GM21423 (cell line): ENCODE measurements around the gene PON1.
A peak's percentile ranks its signal among the peaks of the same experiment; 100 is the strongest.

Source experiments
- ATAC-seq: cut with Tn5 transposase; IDR thresholded peaks from one replicate; pipeline ENCODE4 v1.9.1; 2021; ENCODE audit warnings: mild to moderate bottlenecking, moderate library complexity; ENCODE audit not compliant: unreplicated experiment

Gene PON1

DNA sequence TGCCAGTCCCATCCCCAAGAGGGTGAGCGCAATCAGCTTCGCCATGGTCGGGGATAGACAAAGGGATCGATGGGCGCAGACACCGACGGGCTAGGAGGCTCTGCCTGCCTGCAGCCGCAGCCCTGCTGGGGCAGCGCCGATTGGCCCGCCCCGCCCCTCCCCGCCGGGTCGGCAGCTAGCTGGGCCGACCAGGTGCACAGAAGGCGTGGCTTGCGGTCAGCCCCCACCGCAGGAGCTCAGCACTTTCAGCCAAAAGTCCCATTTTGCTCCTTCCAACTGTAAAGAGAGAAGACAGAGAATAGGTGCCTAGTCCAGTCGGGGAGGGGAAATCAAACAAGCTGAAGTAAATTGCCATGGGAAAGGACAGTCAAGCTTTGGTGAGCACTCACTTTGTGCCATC lies at the start of gene PON1:
Gene PON1 (minus strand): TSS at position 102 of the 400 bp plus-strand sequence. CDS start 57 bp downstream, at position 45.
- peak; percentile 56 for ATAC-seq

- ATAC-seq = no peak
Observed at GRCh38 chr7:95373323-95373722, 49.0 kb upstream of the PON1 start.

DNA sequence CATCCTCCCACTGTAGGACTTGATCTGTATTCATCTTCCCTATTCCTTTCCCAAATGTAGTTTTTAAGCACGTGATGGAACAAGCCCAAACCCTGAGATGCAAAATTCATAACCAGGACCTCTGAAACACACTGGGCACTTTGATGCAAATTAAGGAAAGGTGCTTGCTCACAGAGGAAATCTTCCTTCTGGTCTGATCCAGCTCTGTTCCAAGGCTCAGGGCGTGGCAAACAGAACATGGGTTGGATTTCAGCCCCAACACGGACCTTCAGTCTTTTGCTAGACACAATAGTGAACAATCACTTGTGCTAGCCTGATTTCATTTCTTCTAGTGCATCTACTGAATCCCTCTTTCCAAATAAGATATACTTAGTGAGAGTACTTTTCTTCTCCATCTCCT lies 43.9 kb upstream of the PON1 start:
- no peak for ATAC-seq

GRCh38 chr7:95367606-95368005 lies 43.3 kb upstream of the PON1 start:
- ATAC-seq = no peak

DNA sequence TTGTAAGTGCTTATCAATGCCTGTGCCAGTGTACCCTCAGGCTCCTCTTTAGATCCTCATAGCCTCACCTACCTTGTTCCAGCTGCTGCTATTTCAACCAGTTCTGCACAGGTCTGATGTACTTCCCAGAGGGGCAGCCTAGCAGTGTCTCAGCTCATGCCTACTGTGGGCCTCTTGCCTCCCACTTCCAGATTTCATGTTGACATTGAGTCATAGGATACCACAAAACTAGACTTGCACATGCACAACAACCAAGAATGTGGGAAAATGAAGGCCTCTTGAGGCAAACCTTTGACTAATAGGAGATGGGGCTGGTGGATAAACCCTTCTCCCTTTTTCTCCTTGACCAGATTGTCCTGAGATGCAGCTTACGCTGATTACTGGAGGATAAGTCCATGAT lies 40.8 kb upstream of the PON1 start:
- no peak for ATAC-seq

GRCh38 chr7:95357623-95358022 lies 33.3 kb upstream of the PON1 start:
- no peak for ATAC-seq

- no peak for ATAC-seq
Observed at GRCh38 chr7:95342642-95343307, 18.4 kb upstream of the PON1 start.

GRCh38 chr7:95342029-95342428 lies 17.7 kb upstream of the PON1 start:
- no peak for ATAC-seq

DNA sequence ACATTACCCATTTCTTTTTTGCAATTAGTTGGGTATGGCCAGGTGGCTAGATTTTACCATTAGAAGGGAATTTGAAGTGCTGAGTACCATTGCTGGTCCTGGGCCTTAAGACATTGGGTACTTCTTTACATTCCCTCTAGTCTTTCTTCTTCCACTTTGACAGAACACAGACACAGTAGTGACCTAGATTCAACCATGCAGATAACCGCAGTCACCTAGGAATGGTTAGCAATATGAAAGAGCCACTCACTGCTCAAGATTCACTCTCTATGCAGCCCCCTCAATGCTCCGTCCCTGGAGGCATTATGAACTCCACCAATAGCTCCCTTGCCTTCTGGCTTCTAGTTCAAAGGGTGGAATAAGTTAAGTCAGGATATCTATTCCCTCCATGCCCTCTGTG lies 16.2 kb upstream of the PON1 start:
- no peak for ATAC-seq

GRCh38 chr7:95338832-95339231 lies 14.5 kb upstream of the PON1 start:
- no peak for ATAC-seq

DNA sequence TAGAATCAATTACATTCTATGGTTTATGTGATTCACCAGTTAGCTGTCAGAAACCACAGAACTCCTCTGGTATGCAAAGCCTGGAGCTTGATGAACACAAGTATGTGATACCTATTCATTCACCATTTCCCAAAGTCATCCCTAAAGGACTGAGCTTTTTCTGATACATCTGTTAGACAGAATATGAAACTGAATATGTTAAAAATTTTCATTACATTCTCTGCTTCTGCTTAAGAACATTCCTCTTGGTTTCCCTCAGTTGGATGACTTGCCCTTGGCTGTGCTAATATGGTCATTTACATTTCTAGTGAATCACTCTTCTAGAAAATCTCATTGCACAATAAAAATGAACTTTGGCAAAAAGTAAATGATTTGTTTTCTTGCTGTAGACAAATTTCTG lies 10.8 kb upstream of the PON1 start:
- no peak for ATAC-seq

- no peak for ATAC-seq
Observed at GRCh38 chr7:95334447-95334846, 10.1 kb upstream of the PON1 start.

GRCh38 chr7:95330961-95331337 lies 6.6 kb upstream of the PON1 start:
- peak; percentile 28 for ATAC-seq

- peak; percentile 98 for ATAC-seq
Observed at GRCh38 chr7:95330204-95330960, 6.0 kb upstream of the PON1 start.

DNA sequence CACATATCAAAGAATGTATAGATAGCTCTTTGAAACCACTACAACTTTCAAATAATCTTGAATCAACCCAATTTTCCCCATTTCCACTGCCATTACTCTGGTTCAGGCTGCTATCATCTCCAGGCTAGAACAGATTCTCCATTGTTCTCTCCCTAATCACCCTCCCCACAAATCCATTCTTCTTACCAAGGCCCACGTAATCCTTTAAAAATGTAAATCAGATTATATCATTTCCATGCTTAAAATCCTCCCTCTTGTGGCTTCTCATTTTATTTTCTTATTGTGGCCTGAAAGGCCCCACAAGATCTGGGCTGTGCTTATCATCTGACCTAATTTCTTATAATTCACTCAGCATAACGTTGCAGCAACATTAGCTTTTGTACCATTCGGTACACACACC lies 3.0 kb upstream of the PON1 start:
- ATAC-seq = no peak

DNA sequence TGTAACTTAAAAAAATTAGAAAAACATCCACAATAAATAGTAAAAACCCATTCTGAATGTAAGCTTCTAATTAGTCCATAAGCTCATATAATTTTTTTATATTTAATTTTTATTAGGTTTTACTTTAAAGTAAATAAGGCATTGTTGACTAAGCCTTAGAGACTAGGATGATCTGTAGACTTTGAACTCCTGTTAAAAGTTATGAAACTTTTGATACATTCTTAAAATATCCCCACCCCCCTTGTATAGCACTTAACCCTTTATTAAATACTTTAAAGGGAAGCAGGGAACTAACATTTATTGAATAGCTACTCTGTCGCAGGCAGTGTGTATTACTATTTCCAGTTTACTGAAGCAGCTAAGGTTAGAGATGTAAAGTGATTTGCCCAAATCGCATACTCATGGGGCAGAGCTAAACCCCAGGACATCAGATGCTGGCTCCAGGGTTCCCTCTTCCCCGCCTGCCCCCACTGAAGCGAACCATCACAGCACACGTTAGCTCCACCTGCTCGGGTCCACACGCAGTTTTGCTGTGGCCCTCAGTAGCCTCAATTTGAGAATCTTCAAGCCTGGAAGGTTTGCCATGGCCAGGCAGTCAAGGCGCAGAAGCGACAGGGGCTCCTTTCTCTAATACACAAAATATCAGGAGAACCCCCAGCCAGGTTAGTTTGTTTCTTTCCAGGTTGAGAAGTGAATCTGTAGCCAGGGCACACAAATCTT lies 762 bp downstream of the PON1 start:
- no peak for ATAC-seq

DNA sequence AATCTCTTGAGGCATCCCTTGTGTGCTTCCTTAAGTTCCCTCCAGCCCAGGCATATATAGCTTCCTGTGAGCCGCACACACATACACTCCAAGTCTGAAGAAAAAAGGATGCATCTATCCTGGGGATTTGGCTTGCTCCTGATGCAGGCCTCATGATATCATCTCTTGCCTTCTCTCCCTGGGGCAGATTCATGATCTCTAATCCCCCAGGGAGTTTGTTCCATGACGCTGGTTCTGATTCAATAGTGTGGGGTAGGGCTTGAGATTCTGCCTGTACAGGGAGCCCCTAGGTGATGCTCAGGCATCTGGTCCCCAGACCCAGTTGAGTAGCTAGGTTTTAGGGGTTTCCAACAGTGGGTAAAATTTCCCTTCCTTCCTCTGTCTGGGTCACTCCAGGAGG lies 1.5 kb downstream of the PON1 start:
- no peak for ATAC-seq

- ATAC-seq = no peak
Observed at GRCh38 chr7:95322396-95322795, 1.9 kb downstream of the PON1 start.

DNA sequence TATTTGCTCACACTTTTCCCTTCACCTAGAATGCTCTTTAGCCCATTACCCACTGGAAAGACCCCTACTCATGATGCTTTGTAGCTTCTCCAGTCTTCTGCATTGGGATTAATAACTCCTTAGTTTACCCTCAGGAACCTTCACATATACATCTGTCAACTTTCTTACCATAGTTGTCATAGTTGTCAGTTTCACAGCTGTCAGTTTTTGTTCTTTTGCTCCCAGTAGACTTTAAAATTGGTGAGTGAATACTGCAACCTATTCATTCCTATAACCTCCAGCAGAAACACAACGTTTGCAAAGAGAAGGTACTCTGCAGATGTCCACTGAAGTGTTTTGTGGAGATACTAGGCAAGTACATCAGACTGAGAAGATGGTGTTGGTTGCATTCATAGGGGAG lies 2.6 kb downstream of the PON1 start:
- no peak for ATAC-seq

DNA sequence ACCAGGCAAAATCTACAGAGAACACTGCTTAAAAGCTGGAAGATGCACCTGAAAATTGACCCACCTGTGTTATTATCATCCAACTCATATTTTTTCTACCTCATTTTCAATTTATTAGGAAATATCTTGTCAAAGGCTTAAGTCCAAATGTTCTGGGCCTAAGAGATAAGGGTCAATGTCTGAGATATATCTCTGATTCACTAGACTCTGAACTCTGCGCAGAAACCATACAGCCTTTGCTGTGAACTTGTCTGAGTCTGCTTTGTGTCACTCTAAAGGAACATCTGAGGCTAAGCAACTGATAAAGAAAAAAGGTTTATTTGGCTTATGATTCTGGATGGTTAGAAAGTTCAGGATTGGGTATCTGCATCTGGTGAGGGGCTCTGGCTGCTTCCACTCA lies 3.7 kb downstream of the PON1 start:
- ATAC-seq = no peak

DNA sequence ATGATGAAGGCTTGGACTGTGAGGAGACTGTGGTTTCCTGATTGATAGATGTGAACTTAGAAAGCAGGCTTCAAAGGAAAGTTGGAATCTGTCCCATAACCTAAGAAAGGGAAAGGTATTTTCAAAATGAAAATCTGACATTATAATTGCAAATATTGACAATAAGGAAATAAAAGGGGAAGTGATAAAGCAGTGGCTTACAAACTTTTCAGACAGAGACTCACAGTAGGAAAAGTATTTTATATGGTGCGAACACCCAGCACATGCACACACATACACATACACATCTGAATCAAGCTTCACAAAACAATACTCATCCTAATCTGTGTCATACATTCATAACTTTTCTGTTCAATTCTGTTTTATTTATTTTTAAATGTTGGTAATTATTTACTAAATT lies 4.8 kb downstream of the PON1 start:
- no peak for ATAC-seq

- ATAC-seq = no peak
Observed at GRCh38 chr7:95318501-95319100, 5.7 kb downstream of the PON1 start.
